ENCODE results near the gene VPS72.

Gene VPS72

DNA sequence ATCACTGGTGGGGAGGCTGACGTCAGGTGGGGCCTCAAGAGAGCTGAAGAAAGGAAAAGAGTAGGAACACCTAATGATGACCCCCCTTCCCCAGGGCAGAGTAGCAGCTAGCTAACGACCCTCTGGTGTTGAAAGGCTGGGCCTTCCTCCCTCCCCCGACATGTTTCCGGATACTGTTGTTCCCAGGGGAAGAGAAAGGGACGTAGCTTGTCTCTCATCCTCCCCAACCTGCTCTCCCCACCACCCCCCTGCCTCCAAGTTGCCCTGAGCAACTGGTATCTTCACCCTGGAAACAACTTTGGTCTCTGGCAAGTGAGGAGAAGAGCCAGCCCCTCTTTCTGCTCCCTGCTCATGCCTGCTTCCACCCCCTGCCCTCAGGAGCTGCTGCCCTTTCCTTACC is 46.0 kb downstream of the VPS72 start:
- DNase-seq, result no peak

DNA sequence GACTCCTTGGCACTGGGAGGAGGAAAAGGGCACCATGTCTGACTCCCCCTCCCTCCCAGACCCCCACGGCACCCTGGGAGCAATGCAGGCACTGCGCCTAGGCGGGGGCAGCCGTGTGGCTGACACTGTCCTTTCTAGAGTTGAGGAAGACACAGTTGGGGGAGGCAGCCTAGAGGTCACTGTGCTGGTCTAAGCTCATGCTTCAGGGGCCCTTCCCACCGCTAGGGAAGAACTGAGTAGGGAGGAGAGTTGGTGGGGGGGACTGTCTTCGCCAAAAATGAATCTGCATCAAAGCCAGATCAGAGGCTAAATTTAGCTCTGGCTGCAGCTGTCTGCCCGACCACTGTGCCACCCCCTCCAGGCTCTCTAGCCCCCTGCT is 47.0 kb downstream of the VPS72 start:
- DNase-seq, result no peak

DNA sequence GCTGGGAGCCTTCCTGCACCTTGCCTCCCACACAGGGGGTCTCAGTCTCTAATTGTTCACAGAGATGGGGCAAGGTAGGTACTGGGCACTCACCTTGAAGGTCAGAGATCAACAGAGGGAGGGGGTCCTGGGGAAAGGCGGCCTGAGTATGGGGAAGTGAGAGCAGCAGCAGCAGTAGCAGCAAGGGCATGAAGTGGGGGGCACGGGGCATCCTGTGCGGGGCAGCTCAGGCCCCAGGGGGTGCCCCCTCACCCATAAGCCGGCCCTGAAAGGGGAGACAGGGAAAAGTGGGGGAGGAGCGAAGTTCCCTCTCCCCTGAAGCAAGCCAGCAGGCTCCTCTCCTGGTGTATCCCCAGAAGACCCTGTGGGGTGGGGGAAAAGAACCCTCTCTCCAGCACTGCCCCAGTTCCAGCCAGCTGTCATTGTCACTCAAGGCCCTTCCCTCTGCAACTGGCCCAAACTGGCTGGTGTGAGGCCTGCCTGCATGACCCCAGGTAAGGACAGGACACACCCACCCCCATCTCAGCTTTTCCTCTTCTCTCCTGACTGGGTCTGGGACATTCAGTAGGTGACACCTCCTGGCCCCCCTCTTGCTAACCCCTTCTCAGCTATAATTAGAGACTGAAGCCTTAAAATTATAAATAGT is 47.5 kb downstream of the VPS72 start:
- DNase-seq, result no peak

DNA sequence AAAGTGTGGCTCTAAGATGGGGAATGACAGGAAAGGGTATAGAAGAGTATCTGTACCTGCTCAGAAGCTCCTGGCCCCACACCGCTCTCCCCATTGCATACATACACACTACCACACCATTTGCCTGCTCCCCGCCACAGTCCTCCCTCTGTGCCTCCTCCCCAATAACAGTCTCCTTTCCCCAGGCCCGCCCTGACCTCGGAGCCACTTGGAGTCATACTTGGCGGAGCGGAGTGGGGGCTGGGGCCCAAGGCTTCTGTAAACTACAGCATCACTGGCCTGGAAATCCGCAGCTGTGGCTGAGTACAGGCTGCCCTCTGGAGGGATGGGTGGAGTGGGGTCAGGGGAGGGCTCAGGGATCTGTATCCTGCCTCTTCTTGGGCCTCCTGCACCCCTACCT is 52.2 kb downstream of the VPS72 start:
- DNase-seq, result no peak

DNA sequence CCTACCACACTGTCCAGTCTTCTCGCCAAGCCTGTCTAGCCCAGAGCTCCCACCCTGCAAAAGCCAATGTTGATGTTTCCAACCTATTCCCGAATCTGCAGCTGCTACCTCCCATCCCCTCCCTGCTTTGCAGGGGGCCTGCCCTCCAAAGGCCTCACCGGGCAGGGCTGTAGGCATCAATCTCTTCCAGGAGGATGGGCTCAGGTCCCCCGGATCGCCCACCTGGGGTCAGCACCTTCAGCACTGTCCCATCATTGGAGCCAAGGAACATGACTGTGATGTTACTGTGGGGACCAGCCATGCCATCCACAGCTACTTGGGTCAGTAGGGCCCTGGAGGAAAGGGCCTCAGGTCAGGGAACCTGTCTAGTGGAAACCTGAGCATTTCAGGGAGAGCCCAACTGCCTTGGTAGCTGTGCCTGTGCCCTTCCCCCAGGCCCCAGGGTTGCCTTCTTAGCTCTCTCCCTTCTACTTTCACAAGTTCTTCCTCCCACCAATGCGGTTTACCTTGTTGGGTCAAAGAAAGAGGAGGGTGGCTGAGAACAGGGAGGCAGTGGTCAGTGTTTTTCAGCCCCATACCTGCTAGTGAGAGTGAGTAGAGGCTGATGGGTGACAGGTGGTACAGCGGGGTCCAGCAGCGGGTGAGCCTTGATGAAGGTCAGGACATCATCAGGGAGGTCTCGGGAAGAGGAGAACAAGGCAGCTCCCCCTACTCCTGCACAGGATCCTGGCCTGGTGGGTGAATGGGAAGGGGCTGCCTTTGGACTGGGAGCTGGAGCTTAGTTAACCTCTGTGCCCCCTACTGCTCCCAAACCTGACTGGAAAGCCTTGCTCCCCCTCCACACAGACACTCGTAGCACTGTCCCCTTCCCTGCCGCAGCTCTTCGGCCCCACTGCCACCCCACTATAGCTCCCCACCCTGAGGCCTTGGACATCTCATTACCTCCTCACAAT is 54.3 kb downstream of the VPS72 start:
- no peak for DNase-seq

DNA sequence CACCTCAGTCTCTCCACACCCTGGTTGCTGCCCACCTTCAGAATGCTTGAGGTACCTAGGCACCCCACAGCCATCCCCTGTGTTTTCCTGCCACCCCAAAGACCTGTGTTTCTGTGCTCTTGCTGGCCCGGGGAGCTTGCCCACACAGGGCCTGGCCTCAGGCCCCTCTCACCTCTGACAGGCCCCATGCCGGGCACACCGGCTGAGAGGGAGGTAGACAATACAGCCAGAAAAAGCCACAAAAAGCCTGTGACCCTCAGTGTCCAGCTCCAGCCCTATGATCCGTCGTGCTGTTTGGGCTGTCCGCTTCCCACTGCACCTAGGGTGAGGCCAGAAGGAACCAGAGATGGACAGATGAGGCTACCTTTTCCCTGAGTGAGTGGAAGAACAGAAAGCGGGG is 55.0 kb downstream of the VPS72 start:
- no peak for DNase-seq

DNA sequence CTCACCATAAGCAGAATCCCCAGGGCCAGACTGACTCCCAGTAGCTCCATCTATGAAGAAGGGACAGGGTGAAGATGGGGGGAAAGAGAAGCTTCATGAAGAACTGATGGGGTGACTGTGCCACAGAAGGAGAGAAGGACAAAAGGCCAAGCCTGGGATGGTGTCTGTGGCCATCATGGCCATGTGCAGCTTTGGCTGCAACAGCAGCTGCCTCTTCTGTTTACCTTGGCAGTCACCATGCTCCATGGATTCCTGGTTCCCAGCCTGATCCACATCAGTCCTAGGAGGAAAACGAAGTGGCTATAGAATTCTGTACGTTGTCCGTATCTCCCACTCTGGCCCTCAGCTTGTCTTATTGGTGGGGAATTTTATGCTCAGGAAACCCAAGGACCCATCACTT is 55.6 kb downstream of the VPS72 start:
- no peak for DNase-seq

DNA sequence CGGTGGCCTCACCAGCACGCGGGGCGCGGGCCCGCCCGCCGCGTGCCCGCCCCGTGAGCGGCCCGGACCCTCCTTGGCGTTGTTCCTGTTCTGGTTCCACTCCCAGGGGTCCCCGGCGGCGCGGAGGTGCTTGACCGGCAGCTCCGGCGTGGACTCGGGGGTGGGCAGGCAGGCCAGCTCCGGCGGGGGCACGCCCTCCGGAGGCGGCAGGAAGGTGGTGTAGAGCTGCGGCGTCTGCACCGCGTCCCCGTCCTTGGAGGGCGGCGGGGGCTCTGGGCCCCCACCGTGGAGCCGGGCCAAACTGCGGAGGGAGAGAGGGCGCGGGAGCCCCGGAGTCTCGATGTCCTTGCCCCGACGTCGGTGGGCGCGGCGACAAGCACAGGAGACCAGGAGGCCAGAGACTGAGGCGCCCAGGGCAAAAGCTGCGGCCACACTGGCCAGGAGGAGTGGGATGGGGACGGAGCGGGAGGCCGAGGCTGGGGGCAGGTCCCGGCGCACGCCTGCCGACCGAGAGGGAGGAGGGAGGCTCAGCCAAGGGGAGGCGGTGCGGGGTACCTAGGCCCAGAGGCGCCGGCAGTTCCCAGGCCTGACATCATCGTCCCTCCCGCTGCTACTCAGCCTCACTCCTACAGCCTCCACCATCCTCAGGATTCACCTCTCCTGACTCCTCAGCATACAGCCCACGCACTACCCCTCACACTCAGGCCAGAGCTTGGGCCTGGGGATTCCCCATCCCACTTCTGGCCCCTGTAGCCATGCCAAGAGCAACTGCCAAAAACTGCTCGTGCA is 56.8 kb downstream of the VPS72 start:
- no peak for DNase-seq

DNA sequence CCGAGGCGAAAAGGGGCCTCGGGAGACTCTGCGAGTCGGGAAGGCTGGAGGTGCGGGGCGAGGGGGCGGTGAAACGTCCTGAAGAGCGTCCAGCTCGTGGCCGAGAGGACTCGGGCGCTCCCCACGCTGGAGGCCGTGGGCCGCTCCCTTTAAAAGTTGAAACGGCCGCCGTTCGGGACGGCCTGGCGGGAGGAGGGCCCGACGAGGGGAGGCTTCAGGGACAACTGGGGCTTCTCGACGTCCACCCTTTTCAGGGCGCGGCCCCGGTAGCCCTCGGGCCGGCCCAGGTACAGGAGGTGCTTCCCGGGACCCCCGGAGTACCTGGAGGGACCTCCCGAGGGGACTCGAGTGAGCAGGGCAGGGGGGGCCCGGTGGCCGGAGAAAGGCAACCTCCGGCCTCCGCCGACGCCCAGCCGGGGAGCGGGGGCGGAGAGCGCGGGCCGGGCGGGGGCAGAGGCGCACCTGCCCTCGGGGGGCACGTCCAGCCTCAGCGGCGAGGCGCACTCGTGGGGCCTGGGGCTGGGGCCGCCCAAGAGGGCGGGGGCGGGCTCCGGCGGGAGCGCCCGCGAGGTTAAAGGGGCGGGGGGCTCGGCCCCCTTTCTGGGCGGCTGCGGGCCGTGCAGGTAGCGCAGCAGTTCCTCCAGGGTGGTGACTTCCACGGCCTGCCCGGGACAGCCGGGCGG is 57.5 kb downstream of the VPS72 start:
- no peak for DNase-seq

DNA sequence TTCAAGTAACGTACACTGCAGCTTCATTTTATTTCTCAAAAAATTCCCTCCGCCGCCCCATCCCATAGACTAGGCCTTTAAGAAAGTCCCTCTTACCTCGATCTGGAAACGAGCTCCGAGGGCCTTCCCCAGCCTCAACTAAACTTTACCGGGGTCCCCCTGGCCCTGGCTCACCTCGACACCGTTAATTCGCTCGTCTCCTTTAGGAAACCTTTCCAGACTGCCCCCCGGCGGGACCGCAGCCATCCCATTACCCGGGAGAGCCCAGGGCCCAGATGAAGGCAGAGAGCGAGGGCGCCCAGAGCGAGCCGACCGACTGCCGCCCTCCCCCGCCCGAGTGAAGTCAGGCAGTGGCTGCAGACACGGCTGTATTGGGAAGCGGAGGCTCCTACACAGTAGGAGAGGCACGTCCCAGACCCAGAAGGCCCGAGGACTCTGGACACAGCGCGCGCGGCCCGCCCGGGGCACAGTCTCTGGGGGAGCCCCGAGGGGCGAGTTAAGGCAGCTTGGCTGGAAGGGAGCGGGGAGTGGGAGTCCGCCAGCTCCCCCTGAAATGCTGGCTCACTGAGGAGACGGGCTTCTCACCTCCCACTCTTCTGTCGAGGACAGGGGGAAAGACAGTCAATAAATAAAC is 58.2 kb downstream of the VPS72 start:
- DNase-seq, result no peak

DNA sequence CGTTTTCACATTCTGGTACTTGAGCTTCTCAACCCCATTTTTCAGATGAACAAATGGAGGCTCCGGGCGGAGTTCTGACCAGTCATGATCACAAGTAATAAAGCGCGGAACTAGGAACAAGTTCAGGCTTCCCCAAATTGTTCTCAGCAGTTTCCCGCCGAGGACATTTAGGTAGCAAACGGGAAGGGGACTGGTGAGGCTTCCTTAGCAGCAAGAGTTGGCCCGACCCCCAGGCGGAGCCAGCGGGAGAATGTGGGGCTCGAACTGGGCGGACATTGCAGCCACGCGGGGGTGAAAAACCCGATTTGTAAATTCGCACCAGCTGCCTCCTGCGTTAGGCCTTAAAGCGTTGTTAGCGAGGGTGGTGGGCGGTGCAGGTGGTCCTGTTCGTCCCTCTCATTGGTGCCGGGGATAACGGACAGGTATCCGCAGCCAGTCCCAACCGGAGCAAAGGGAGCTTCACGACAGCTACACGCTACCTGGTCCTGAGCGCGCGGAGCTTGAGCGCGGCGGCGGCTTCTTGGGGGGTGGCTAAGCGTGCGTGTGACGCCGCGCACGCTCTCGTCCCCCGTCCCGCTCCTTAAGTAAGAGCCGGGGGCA is 58.9 kb downstream of the VPS72 start:
- DNase-seq, result no peak

DNA sequence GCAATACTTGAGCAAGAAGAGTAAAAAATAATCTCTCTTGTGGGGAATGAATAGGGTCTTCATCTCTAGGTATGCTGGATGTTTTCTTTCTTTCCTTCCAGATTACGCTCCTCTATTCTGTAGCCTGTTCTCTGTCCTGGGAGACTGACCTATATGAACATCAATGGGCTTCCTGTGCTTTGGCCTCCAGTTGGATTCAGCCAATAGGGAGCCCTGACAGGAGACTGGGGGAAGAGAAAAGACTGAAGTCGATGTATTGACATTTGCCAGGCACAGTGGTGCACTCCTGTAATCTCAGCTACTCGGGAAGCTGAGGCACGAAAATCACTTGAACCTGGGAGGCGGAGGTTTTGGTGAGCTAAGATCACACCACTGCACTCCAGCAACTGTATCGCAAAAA is 61.2 kb downstream of the VPS72 start:
- DNase-seq, result no peak
